NCI-H187 (cell line): ENCODE data around the gene PROX1.

Source experiments
- DNase-seq, 2 experiments: peaks; one replicate each; lab custom pipeline; 2025; lab: John Stamatoyannopoulos, UW

Gene PROX1

GRCh38 chr1:213979751-213980586, 7.8 kb upstream of the PROX1 start:
- DNase-seq, result no peak

- DNase-seq, result no peak
Observed at GRCh38 chr1:213980906-213981305, 6.9 kb upstream of the PROX1 start.

- DNase-seq, result no peak
Observed at GRCh38 chr1:213982289-213982671, 5.5 kb upstream of the PROX1 start.

- DNase-seq, result no peak
Observed at GRCh38 chr1:213982672-213983492, 4.9 kb upstream of the PROX1 start.

GRCh38 chr1:213983493-213984386, 4.0 kb upstream of the PROX1 start:
- DNase-seq, result peak in 1 of 2 experiments; percentile 46

GRCh38 chr1:213984387-213985208, 3.2 kb upstream of the PROX1 start:
- DNase-seq, result peak; percentile 35 to 36

GRCh38 chr1:213985209-213986019, 2.4 kb upstream of the PROX1 start:
- no peak for DNase-seq

GRCh38 chr1:213986020-213986924, 1.5 kb upstream of the PROX1 start:
- no peak for DNase-seq

- no peak for DNase-seq
Observed at GRCh38 chr1:213986925-213987250, 885 bp upstream of the PROX1 start.

- no peak for DNase-seq
Observed at GRCh38 chr1:213987422-213987926, 299 bp upstream of the PROX1 start.

GRCh38 chr1:213988507-213989001, 781 bp downstream of the PROX1 start:
- peak in 1 of 2 experiments; percentile 54 for DNase-seq

- DNase-seq, result peak in 1 of 2 experiments; percentile 9
Observed at GRCh38 chr1:213989002-213989855, 1.5 kb downstream of the PROX1 start.

- DNase-seq, result no peak
Observed at GRCh38 chr1:213993929-213994328, 6.2 kb downstream of the PROX1 start.

- no peak for DNase-seq
Observed at GRCh38 chr1:213994888-213995287, 7.1 kb downstream of the PROX1 start.

GRCh38 chr1:213995603-213996002, 7.8 kb downstream of the PROX1 start:
- DNase-seq, result no peak

GRCh38 chr1:213996320-213997037, 8.7 kb downstream of the PROX1 start:
- no peak for DNase-seq

GRCh38 chr1:213997038-213997771, 9.4 kb downstream of the PROX1 start:
- no peak for DNase-seq
